Neuron (in vitro differentiated cells): ENCODE measurements around the gene SUSD6.
"Not testable (repeated sequence)": the region's sequence is repeated elsewhere in the genome, so short reads cannot be mapped to it uniquely, and the experiment has no call there.

Source experiments
- H2AFZ ChIP-seq: one replicate; pipeline ENCODE4 v1.6.1; 2013; ENCODE audit warnings: low read depth, mild to moderate bottlenecking, inconsistent platforms, low read length, moderate library complexity
- H3K27me3 ChIP-seq: one replicate; pipeline ENCODE4 v1.6.1; 2013; ENCODE audit warnings: low read length; ENCODE audit not compliant: insufficient read depth
- H3K36me3 ChIP-seq: one replicate; pipeline ENCODE4 v1.6.1; 2013; ENCODE audit warnings: low read length; ENCODE audit not compliant: insufficient read depth
- H3K4me1 ChIP-seq: one replicate; pipeline ENCODE4 v1.6.1; 2013; ENCODE audit warnings: low read length; ENCODE audit not compliant: insufficient read depth
- H3K4me3 ChIP-seq: 2 replicates; pipeline ENCODE4 v1.5.1; 2013; ENCODE audit warnings: mild to moderate bottlenecking, low read length, moderate library complexity
- H3K9me3 ChIP-seq: one replicate; pipeline ENCODE4 v1.6.1; 2013; ENCODE audit warnings: low read length

The SUSD6 gene

GRCh38 chr14:69579476-69579875, 31.9 kb upstream of the SUSD6 start:
- no peaks in the 10 kb centered on the region for H3K9me3 ChIP-seq
- H3K4me1 ChIP-seq: no peaks in the 10 kb centered on the region
- no peaks in the 10 kb centered on the region for H3K36me3 ChIP-seq
- H3K27me3 ChIP-seq: no peaks in the 10 kb centered on the region
- H2AFZ ChIP-seq: no peak overlapping the region
- H3K4me3 ChIP-seq: no peak overlapping the region

DNA sequence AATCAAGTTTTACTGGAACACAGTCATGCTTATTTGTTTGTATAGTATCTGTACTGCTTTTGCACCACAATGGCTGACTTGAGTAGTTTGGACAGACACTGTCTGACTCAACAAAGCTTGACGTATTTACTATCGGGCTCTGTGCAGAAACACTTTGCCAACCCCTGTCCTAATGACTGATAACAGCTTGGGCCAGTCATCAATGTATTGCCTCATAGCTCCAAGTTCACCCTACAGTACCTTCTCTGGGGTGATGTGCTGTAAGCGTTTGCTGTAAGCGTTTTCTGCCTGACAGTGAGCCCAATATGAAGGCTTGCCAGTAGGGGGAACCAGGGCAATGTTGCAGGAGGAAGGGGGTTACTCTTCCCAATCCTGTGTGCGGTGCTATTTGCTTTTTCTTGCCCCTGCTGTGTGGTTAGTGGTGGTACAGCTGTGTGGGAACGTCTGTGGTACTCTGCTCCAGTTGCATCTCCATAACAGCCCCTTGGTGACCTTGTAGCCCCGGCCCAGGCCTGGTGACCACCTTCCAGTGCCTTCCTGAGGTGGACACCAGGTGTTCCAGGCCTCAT, 31.3 kb upstream of the SUSD6 start:
- H3K36me3 ChIP-seq: no peaks in the 10 kb centered on the region
- H3K9me3 ChIP-seq: no peaks in the 10 kb centered on the region
- H3K4me3 ChIP-seq: no peak overlapping the region
- H3K4me1 ChIP-seq: no peaks in the 10 kb centered on the region
- H3K27me3 ChIP-seq: no peaks in the 10 kb centered on the region
- no peak overlapping the region for H2AFZ ChIP-seq

- H3K9me3 ChIP-seq: no peaks in the 10 kb centered on the region
These were observed 30.0 kb upstream of the SUSD6 start for GRCh38 chr14:69581316-69581935.

DNA sequence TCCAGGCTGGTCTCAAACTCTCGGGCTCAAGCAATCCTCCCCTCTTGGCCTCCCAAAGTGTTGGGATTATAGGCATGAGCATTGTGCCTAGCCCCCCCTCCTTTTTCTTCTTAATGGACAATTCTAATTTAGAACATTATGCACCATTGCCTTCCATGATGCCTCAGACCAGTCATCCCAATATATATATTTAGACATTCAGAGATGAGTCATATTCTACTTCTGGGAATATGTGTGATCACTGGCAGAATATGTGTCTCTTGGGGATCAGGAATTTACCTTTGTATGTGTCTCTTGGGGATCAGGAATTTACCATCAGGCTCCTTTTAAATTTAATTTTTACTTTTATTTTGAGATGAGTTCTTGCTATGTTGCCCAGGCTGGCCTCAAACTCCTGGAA, 29.2 kb upstream of the SUSD6 start:
- no peaks in the 10 kb centered on the region for H3K27me3 ChIP-seq
- H3K36me3 ChIP-seq: no peaks in the 10 kb centered on the region
- H3K4me3 ChIP-seq: no peak overlapping the region
- no peaks in the 10 kb centered on the region for H3K4me1 ChIP-seq
- no peak overlapping the region for H2AFZ ChIP-seq
- H3K9me3 ChIP-seq: no peaks in the 10 kb centered on the region

More at GRCh38 chr14:69581316-69581935, 30.0 kb upstream of the SUSD6 start:
- Histone ChIP-seq H3K36me3 (no peaks in the 10 kb centered on the region), H3K4me3 (no peak overlapping the region), H3K27me3 (no peaks in the 10 kb centered on the region), H2AFZ (no peak overlapping the region), H3K4me1 (no peaks in the 10 kb centered on the region)

- no peaks in the 10 kb centered on the region for H3K36me3 ChIP-seq
- no peak overlapping the region for H2AFZ ChIP-seq
- no peak overlapping the region for H3K4me3 ChIP-seq
- no peaks in the 10 kb centered on the region for H3K4me1 ChIP-seq
- H3K27me3 ChIP-seq: no peaks in the 10 kb centered on the region
- no peaks in the 10 kb centered on the region for H3K9me3 ChIP-seq
These were observed 28.6 kb upstream of the SUSD6 start for GRCh38 chr14:69582829-69583228.

DNA sequence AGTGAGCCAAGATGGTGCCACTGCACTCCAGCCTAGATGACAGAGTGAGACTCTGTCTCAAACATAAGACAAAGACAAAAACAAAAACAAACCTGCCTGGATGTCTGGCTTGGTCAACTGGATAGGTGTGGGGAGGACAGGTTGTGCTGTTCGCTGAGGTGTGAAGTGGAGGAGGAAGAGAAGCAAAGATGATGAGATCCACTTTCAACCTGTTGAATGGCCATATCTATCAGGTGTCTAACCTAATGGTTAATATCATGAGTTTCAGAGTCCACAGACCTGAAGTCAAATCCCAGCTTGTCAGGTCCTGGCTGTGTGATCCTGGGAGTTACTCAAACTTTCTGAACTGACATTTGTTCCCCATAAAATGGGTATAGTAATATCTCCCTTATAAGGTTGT, 27.0 kb upstream of the SUSD6 start:
- Histone ChIP-seq H3K36me3 (no peaks in the 10 kb centered on the region), H3K27me3 (no peaks in the 10 kb centered on the region), H2AFZ (no peak overlapping the region), H3K4me3 (no peak overlapping the region), H3K9me3 (no peaks in the 10 kb centered on the region), H3K4me1 (no peaks in the 10 kb centered on the region)

DNA sequence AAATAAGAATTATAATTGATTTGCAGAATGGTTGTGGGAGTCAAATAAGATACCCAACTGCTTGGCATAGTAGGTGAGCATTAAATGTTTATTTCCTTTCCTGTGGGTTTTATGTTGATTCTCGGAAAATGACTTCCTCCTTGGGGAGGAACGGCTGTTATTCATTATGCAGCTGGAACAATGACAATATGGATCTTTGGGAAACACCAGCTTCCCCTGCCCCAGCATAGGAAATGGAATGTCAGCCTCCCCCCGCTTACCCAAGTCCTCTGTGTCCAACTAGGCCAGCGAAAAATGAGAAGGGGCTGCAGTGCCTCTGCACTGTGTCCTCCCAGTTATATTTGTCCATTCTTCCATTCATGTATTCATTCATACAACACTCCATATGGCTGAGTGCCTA, 25.0 kb upstream of the SUSD6 start:
- no peaks in the 10 kb centered on the region for H3K9me3 ChIP-seq
- no peaks in the 10 kb centered on the region for H3K4me1 ChIP-seq
- no peak overlapping the region for H2AFZ ChIP-seq
- no peaks in the 10 kb centered on the region for H3K27me3 ChIP-seq
- no peak overlapping the region for H3K4me3 ChIP-seq
- H3K36me3 ChIP-seq: no peaks in the 10 kb centered on the region

- no peak overlapping the region for H3K4me3 ChIP-seq
These were observed 24.0 kb upstream of the SUSD6 start for GRCh38 chr14:69587389-69587788.

GRCh38 chr14:69591317-69591716, 20.1 kb upstream of the SUSD6 start:
- Histone ChIP-seq H3K36me3 (no peaks in the 10 kb centered on the region), H3K9me3 (no peaks in the 10 kb centered on the region), H3K4me1 (peaks cover 9% of the 10 kb centered on the region), H2AFZ (no peak overlapping the region), H3K27me3 (no peaks in the 10 kb centered on the region), H3K4me3 (no peak overlapping the region)

More at GRCh38 chr14:69587389-69587788, 24.0 kb upstream of the SUSD6 start:
- Histone ChIP-seq H3K4me1 (no peaks in the 10 kb centered on the region), H3K27me3 (no peaks in the 10 kb centered on the region), H3K36me3 (no peaks in the 10 kb centered on the region), H3K9me3 (no peaks in the 10 kb centered on the region), H2AFZ (no peak overlapping the region)

DNA sequence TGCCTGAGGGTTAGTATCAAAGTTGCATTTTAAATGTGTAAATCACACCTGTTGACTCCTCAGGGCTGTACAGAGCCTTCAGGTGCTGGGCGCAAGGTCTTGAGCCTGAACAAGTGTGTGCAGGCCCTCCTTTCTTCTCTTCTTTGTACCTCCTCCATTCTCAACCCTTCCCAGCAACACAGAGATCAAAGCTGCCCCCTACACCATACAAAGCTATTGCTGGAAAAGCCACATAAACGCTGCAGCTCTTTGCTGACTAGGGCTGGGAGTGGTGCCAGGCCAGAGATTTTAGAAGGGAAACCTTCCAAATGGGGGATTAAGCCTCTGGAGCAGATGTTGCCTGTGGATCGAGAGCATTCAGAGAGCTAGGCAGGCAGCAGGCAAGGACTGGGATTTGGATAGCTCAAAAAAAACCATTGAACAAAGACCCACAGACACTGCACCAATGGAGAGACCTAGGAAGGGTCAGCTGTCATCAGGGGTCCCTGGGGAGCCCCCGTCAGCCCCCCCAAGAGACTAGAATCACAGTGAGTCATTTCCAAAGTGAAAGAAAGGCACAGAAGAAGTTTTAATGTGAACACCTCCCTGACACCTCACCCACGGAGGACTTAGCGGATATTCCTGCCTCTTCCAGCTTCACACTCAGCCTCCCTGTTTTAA, 18.2 kb upstream of the SUSD6 start:
- Histone ChIP-seq H3K4me1 (peaks cover 9% of the 10 kb centered on the region), H3K4me3 (no peak overlapping the region), H2AFZ (peak overlapping the region; percentile 6), H3K36me3 (no peaks in the 10 kb centered on the region), H3K9me3 (no peaks in the 10 kb centered on the region), H3K27me3 (no peaks in the 10 kb centered on the region)

- Histone ChIP-seq H3K27me3 (no peaks in the 10 kb centered on the region), H3K4me3 (no peak overlapping the region), H3K4me1 (peaks cover 9% of the 10 kb centered on the region), H3K9me3 (no peaks in the 10 kb centered on the region), H2AFZ (no peak overlapping the region), H3K36me3 (no peaks in the 10 kb centered on the region)
These were observed 16.6 kb upstream of the SUSD6 start for GRCh38 chr14:69594846-69595245.

- no peaks in the 10 kb centered on the region for H3K27me3 ChIP-seq
- H3K4me3 ChIP-seq: no peak overlapping the region
- peaks cover 9% of the 10 kb centered on the region for H3K4me1 ChIP-seq
- H2AFZ ChIP-seq: no peak overlapping the region
- no peaks in the 10 kb centered on the region for H3K9me3 ChIP-seq
- no peaks in the 10 kb centered on the region for H3K36me3 ChIP-seq
These were observed 16.1 kb upstream of the SUSD6 start for GRCh38 chr14:69595336-69595735.

- H2AFZ ChIP-seq, H3K9me3 ChIP-seq, H3K4me1 ChIP-seq, H3K27me3 ChIP-seq, H3K36me3 ChIP-seq, H3K4me3 ChIP-seq: not testable (repeated sequence)
These were observed 12.0 kb upstream of the SUSD6 start for GRCh38 chr14:69599431-69599830.
